ENCODE measurements around the gene HNRNPA2B1. TPM values are rescaled to one million over a fixed set of nuclear protein-coding genes. Genes with fewer than 3 reads are reported as not detected.

HNRNPA2B1 gene
- total RNA-seq, 3 donors from 2014 or later (not counting 1 experiment from before 2014, with no cell fraction given), result 473 to 627 (median 585) TPM

- Mint-ChIP-seq H3K9me3 (no peaks in the 10 kb centered on the region), H3K4me1 (no peaks in the 10 kb centered on the region), H3K4me3 (no peak overlapping the region), H3K36me3 (no peaks in the 10 kb centered on the region), H3K27ac (no peak overlapping the region), H3K27me3 (ENCODE audit: low read depth in 2 of 2) (peaks cover 0 to 11% of the 10 kb centered on the region in 2 donors)
- no peaks in the 10 kb centered on the region for H3K4me1 ChIP-seq (ENCODE audit: control insufficient read depth, insufficient read depth, low read length)
- intact Hi-C loops (cut with micrococcal nuclease), result no loop called here
- H3K27ac ChIP-seq (ENCODE audit: low read length), result no peak overlapping the region
- 95% methylated on average over 2 of the region's 2 CpGs for WGBS (ENCODE audit: insufficient coverage)
- TF ChIP-seq CTCF (IDR thresholded peaks at IDR 0.05), result no peak
- no peaks in the 10 kb centered on the region for H3K9me3 ChIP-seq (ENCODE audit: control insufficient read depth, insufficient read depth, low read length)
- no peak overlapping the region for H3K4me3 ChIP-seq (ENCODE audit: low read length)
- DNase-seq, result no peak
- peaks cover 3% of the 10 kb centered on the region for H3K27me3 ChIP-seq (ENCODE audit: control insufficient read depth, insufficient read depth, low read length)
- no peaks in the 10 kb centered on the region for H3K36me3 ChIP-seq (ENCODE audit: control insufficient read depth, insufficient read depth, low read length)
- ATAC-seq, result no peak
Measured at GRCh38 chr7:26227987-26228386, 27.4 kb upstream of the HNRNPA2B1 start.

- no peaks in the 10 kb centered on the region for H3K9me3 ChIP-seq (ENCODE audit: control insufficient read depth, insufficient read depth, low read length)
- Mint-ChIP-seq H3K27me3 (ENCODE audit: low read depth in 2 of 2) (peaks cover 8 to 11% of the 10 kb centered on the region in 2 donors), H3K4me1 (no peaks in the 10 kb centered on the region), H3K9me3 (no peaks in the 10 kb centered on the region), H3K27ac (no peak overlapping the region), H3K36me3 (no peaks in the 10 kb centered on the region), H3K4me3 (no peak overlapping the region)
- no peak for TF ChIP-seq CTCF (IDR thresholded peaks at IDR 0.05)
- peaks cover 3% of the 10 kb centered on the region for H3K27me3 ChIP-seq (ENCODE audit: control insufficient read depth, insufficient read depth, low read length)
- 91% methylated on average over 5 of the region's 5 CpGs for WGBS (ENCODE audit: insufficient coverage)
- no peak overlapping the region for H3K27ac ChIP-seq (ENCODE audit: low read length)
- H3K4me3 ChIP-seq (ENCODE audit: low read length), result no peak overlapping the region
- DNase-seq (no peak), ATAC-seq (no peak)
- no peaks in the 10 kb centered on the region for H3K4me1 ChIP-seq (ENCODE audit: control insufficient read depth, insufficient read depth, low read length)
- intact Hi-C loops (cut with micrococcal nuclease), result no loop called here
- H3K36me3 ChIP-seq (ENCODE audit: control insufficient read depth, insufficient read depth, low read length), result no peaks in the 10 kb centered on the region
Measured at GRCh38 chr7:26224359-26224758, 23.8 kb upstream of the HNRNPA2B1 start.

- Mint-ChIP-seq H3K27me3 (ENCODE audit: low read depth in 2 of 2) (peaks cover 0 to 8% of the 10 kb centered on the region in 2 donors), H3K4me3 (no peak overlapping the region), H3K4me1 (peaks cover 0 to 4% of the 10 kb centered on the region in 2 donors), H3K27ac (no peak overlapping the region), H3K36me3 (no peaks in the 10 kb centered on the region), H3K9me3 (no peaks in the 10 kb centered on the region)
- ATAC-seq, result no peak
- Histone ChIP-seq H3K4me3 (ENCODE audit: low read length) (no peak overlapping the region), H3K4me1 (ENCODE audit: control insufficient read depth, insufficient read depth, low read length) (no peaks in the 10 kb centered on the region), H3K36me3 (ENCODE audit: control insufficient read depth, insufficient read depth, low read length) (peaks cover 20% of the 10 kb centered on the region), H3K27ac (ENCODE audit: low read length) (no peak overlapping the region), H3K9me3 (ENCODE audit: control insufficient read depth, insufficient read depth, low read length) (no peaks in the 10 kb centered on the region), H3K27me3 (ENCODE audit: control insufficient read depth, insufficient read depth, low read length) (no peaks in the 10 kb centered on the region)
- intact Hi-C loops (cut with micrococcal nuclease), result no loop called here
- WGBS (ENCODE audit: insufficient coverage), result no CpG with 5 or more reads among the region's 2 CpGs
- TF ChIP-seq CTCF (IDR thresholded peaks at IDR 0.05), result no peak
- DNase-seq, result no peak
Measured at GRCh38 chr7:26216049-26216448, 15.5 kb upstream of the HNRNPA2B1 start.

GRCh38 chr7:26213807-26214515 lies 13.4 kb upstream of the HNRNPA2B1 start:
- Mint-ChIP-seq H3K27me3 (ENCODE audit: low read depth in 2 of 2) (no peaks in the 10 kb centered on the region), H3K27ac (peak overlapping the region; percentile 19 to 24), H3K4me3 (no peak overlapping the region), H3K36me3 (no peaks in the 10 kb centered on the region), H3K4me1 (peaks cover 5 to 14% of the 10 kb centered on the region in 2 donors), H3K9me3 (no peaks in the 10 kb centered on the region)
- no peak for DNase-seq
- no peaks in the 10 kb centered on the region for H3K9me3 ChIP-seq (ENCODE audit: control insufficient read depth, insufficient read depth, low read length)
- H3K27me3 ChIP-seq (ENCODE audit: control insufficient read depth, insufficient read depth, low read length), result no peaks in the 10 kb centered on the region
- H3K36me3 ChIP-seq (ENCODE audit: control insufficient read depth, insufficient read depth, low read length), result peaks cover 40% of the 10 kb centered on the region
- H3K4me1 ChIP-seq (ENCODE audit: control insufficient read depth, insufficient read depth, low read length), result no peaks in the 10 kb centered on the region
- no peak overlapping the region for H3K27ac ChIP-seq (ENCODE audit: low read length)
- WGBS (ENCODE audit: insufficient coverage), result 97% methylated on average over 3 of the region's 5 CpGs
- no peak for ATAC-seq
- no peak for TF ChIP-seq CTCF (IDR thresholded peaks at IDR 0.05)
- no peak overlapping the region for H3K4me3 ChIP-seq (ENCODE audit: low read length)
- intact Hi-C loops (cut with micrococcal nuclease), result no loop called here
